Superior temporal gyrus (tissue), 1 donor: ENCODE data around the gene SETX.
"Not testable (repeated sequence)": the region's sequence is repeated elsewhere in the genome, so short reads cannot be mapped to it uniquely, and the experiment has no call there.

Experiments
- DNase-seq: peaks from one replicate; pipeline ENCODE4 v3.0.0-alpha.2; 2016; ENCODE audit errors: extremely low spot score

The SETX gene

GRCh38 chr9:132354637-132355355 lies at the start of gene SETX:
SETX (minus strand) TSS chr9:132354986; CDS start chr9:132349428, 5,558 bp downstream.
- DNase-seq, result peak; percentile 97

GRCh38 chr9:132404228-132404881 lies 49.6 kb upstream of the SETX start:
- no peak for DNase-seq

- no peak for DNase-seq
These were observed 47.0 kb upstream of the SETX start for GRCh38 chr9:132401824-132402223.

GRCh38 chr9:132395560-132395959 lies 40.8 kb upstream of the SETX start:
- no peak for DNase-seq

- no peak for DNase-seq
These were observed 36.7 kb upstream of the SETX start for GRCh38 chr9:132391449-132391848.

- DNase-seq, result no peak
These were observed 36.2 kb upstream of the SETX start for GRCh38 chr9:132390966-132391365.

GRCh38 chr9:132387133-132387532 lies 32.3 kb upstream of the SETX start:
- no peak for DNase-seq

GRCh38 chr9:132384376-132384775 lies 29.6 kb upstream of the SETX start:
- DNase-seq, result no peak

GRCh38 chr9:132383462-132383883 lies 28.7 kb upstream of the SETX start:
- no peak for DNase-seq

- DNase-seq, result no peak
These were observed 27.3 kb upstream of the SETX start for GRCh38 chr9:132381966-132382541.

GRCh38 chr9:132378416-132378815 lies 23.6 kb upstream of the SETX start:
- not testable (repeated sequence) for DNase-seq

- DNase-seq, result not testable (repeated sequence)
These were observed 23.0 kb upstream of the SETX start for GRCh38 chr9:132377769-132378168.

GRCh38 chr9:132372177-132373095 lies 17.6 kb upstream of the SETX start:
- DNase-seq, result peak; percentile 25

- DNase-seq, result no peak
These were observed 15.8 kb upstream of the SETX start for GRCh38 chr9:132370592-132370991.

GRCh38 chr9:132369421-132369820 lies 14.6 kb upstream of the SETX start:
- no peak for DNase-seq

- no peak for DNase-seq
These were observed 13.0 kb upstream of the SETX start for GRCh38 chr9:132367613-132368313.

GRCh38 chr9:132366481-132366880 lies 11.7 kb upstream of the SETX start:
- no peak for DNase-seq

- DNase-seq, result no peak
These were observed 11.2 kb upstream of the SETX start for GRCh38 chr9:132365986-132366385.

- no peak for DNase-seq
These were observed 9.3 kb upstream of the SETX start for GRCh38 chr9:132364068-132364467.

GRCh38 chr9:132357764-132358163 lies 3.0 kb upstream of the SETX start:
- DNase-seq, result no peak

GRCh38 chr9:132356324-132356924 lies 1.6 kb upstream of the SETX start:
- DNase-seq, result no peak
